Karpas-422 (cell line): ENCODE data around the gene GNG13. TPM values are rescaled to one million over a fixed set of nuclear protein-coding genes. Genes with fewer than 3 reads are reported as not detected.

Experiments used
- DNase-seq: peaks from one replicate; pipeline ENCODE4 v3.0.0-alpha.2; 2015
- H2AFZ ChIP-seq: fragments of 200-600 bp; sonication (generic); 2 replicates; pipeline ENCODE4 v1.6.1; 2014; ENCODE audit warnings: antibody characterized with exemption, low read length, mixed read lengths
- H3K27ac ChIP-seq: fragments of 200-600 bp; sonication (generic); 2 replicates; pipeline ENCODE4 v1.5.1; 2014; ENCODE audit warnings: mild to moderate bottlenecking, low read length, moderate library complexity
- H3K27me3 ChIP-seq: fragments of 200-600 bp; sonication (generic); 2 replicates; pipeline ENCODE4 v1.6.1; 2014; ENCODE audit warnings: low read length, mixed read lengths
- H3K36me3 ChIP-seq: fragments of 200-600 bp; sonication (generic); 2 replicates; pipeline ENCODE4 v1.6.1; 2014; ENCODE audit warnings: low read length, mixed read lengths; ENCODE audit not compliant: insufficient read depth
- H3K4me1 ChIP-seq: fragments of 200-600 bp; sonication (generic); 2 replicates; pipeline ENCODE4 v1.6.1; 2014; ENCODE audit warnings: mild to moderate bottlenecking, low read length, mixed read lengths
- H3K4me2 ChIP-seq: fragments of 200-600 bp; sonication (generic); 2 replicates; pipeline ENCODE4 v1.6.1; 2014; ENCODE audit warnings: low read length, low read depth, mild to moderate bottlenecking; ENCODE audit not compliant: poor library complexity, severe bottlenecking
- H3K4me3 ChIP-seq: fragments of 200-600 bp; sonication (generic); 2 replicates; pipeline ENCODE4 v1.5.1; 2014; ENCODE audit warnings: mild to moderate bottlenecking, antibody characterized with exemption, low read length, mixed read lengths
- H3K79me2 ChIP-seq: fragments of 200-600 bp; sonication (generic); 2 replicates; pipeline ENCODE4 v1.6.1; 2014; ENCODE audit warnings: mild to moderate bottlenecking, low read length, mixed read lengths
- H3K9ac ChIP-seq: fragments of 200-600 bp; sonication (generic); 2 replicates; pipeline ENCODE4 v1.6.0; 2014; ENCODE audit warnings: low read length
- H3K9me2 ChIP-seq: fragments of 200-600 bp; sonication (generic), shearing (Covaris generic); replicated peaks from 2 replicates; pipeline ENCODE4 v1.6.0; 2014; ENCODE audit warnings: mild to moderate bottlenecking, low read length, moderate library complexity; ENCODE audit not compliant: insufficient read depth
- H3K9me3 ChIP-seq: fragments of 300-700, 200-600 bp; sonication (generic); 2 replicates; pipeline ENCODE4 v1.6.1; 2014; ENCODE audit warnings: low read length, mixed read lengths
- H4K20me1 ChIP-seq: fragments of 200-600 bp; sonication (generic); 2 replicates; pipeline ENCODE4 v1.6.1; 2014; ENCODE audit warnings: mild to moderate bottlenecking, antibody characterized with exemption, low read length, low read depth; ENCODE audit not compliant: insufficient read depth
- total RNA-seq: library from RNA; depleted of rRNA; stranded (reverse); fragments of >200 nt; shearing (Covaris generic); gene quantifications from 2 replicates; pipeline ENCODE4 v1.2.3, GENCODE V29; 2014; ENCODE audit warnings: low replicate concordance

Gene GNG13
- total RNA-seq, 1 experiment from 2014 or later = not detected

- Histone ChIP-seq H3K27ac (no peak overlapping the region), H3K4me2 (no peak overlapping the region), H4K20me1 (peaks cover 28% of the 10 kb centered on the region), H3K9me2 (no peaks in the 10 kb centered on the region), H3K4me3 (no peak overlapping the region), H3K79me2 (no peaks in the 10 kb centered on the region), H3K36me3 (no peaks in the 10 kb centered on the region), H3K4me1 (peaks cover 59% of the 10 kb centered on the region), H3K9me3 (no peaks in the 10 kb centered on the region), H2AFZ (no peak overlapping the region), H3K27me3 (no peaks in the 10 kb centered on the region), H3K9ac (no peak overlapping the region; the same call in 1 of the 2 replicates)
- DNase-seq = no peak
Observed at GRCh38 chr16:802914-803753, 2.6 kb upstream of the GNG13 start.

- Histone ChIP-seq H3K4me3 (no peak overlapping the region), H3K4me1 (peaks cover 59% of the 10 kb centered on the region), H3K9me3 (no peaks in the 10 kb centered on the region), H3K9ac (no peak overlapping the region), H3K9me2 (no peaks in the 10 kb centered on the region), H3K27me3 (no peaks in the 10 kb centered on the region), H3K79me2 (no peaks in the 10 kb centered on the region), H4K20me1 (peaks cover 28% of the 10 kb centered on the region), H2AFZ (no peak overlapping the region), H3K36me3 (no peaks in the 10 kb centered on the region; the same call in 1 of the 2 replicates), H3K27ac (no peak overlapping the region), H3K4me2 (no peak overlapping the region)
- DNase-seq = no peak
Observed at GRCh38 chr16:802461-802860, 1.9 kb upstream of the GNG13 start.

GRCh38 chr16:801584-802363 lies 1.2 kb upstream of the GNG13 start:
- H2AFZ ChIP-seq = no peak overlapping the region
- no peaks in the 10 kb centered on the region for H3K9me3 ChIP-seq
- no peaks in the 10 kb centered on the region for H3K79me2 ChIP-seq
- no peaks in the 10 kb centered on the region for H3K9me2 ChIP-seq
- H3K9ac ChIP-seq = peak overlapping the region; percentile 51
- peak; percentile 61 for DNase-seq
- H4K20me1 ChIP-seq = peaks cover 29% of the 10 kb centered on the region
- peak overlapping the region; percentile 63 for H3K4me2 ChIP-seq
- peaks cover 59% of the 10 kb centered on the region for H3K4me1 ChIP-seq
- H3K27me3 ChIP-seq = no peaks in the 10 kb centered on the region
- peaks cover 1% of the 10 kb centered on the region; the same call in 1 of the 2 replicates for H3K36me3 ChIP-seq
- H3K4me3 ChIP-seq = peak overlapping the region; percentile 47; the same call in 1 of the 2 replicates
- no peak overlapping the region for H3K27ac ChIP-seq

DNA sequence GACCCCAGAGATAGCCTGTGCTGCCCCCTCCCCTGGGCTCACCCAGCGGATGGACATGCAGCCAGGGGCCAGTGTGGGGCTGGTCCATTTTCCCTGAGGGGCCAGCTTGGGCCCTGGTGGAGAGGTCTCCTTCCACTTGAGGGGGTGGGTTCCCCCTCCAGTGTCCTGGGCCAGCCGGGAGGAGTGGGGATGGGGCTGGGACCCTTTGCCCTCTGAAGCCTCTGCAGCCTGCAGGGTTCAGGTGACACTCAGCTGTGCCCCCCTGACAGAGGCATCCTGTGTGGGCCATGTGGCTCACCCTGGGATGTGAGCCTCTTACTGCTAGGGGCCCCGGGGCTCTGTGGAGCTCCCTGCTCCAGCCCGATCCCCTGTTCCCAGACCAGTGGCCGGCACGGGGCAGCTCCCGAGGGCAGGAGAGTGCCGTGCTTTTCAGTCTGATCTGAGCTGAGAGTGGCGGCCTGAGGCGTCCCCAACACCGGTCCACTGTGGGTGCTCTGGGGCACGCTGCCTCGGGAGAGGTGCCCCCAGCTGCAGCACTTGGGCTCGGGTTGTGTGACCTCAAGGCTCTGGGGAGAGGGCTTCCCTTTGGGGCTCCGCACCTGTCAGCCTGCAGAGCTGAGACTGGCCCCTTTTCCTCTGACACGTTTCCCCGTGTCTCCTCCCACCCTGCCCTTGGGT lies 439 bp upstream of the GNG13 start:
- Histone ChIP-seq H3K36me3 (peaks cover 8% of the 10 kb centered on the region; the same call in 1 of the 2 replicates), H3K4me3 (peak overlapping the region; percentile 47; the same call in 1 of the 2 replicates), H3K4me2 (peak overlapping the region; percentile 63), H3K4me1 (peaks cover 52% of the 10 kb centered on the region), H4K20me1 (peaks cover 32% of the 10 kb centered on the region), H2AFZ (no peak overlapping the region), H3K9me3 (no peaks in the 10 kb centered on the region), H3K9ac (peak overlapping the region; percentile 51), H3K79me2 (no peaks in the 10 kb centered on the region), H3K27ac (peak overlapping the region; percentile 52), H3K27me3 (no peaks in the 10 kb centered on the region), H3K9me2 (no peaks in the 10 kb centered on the region)
- peak; percentile 82 for DNase-seq

DNA sequence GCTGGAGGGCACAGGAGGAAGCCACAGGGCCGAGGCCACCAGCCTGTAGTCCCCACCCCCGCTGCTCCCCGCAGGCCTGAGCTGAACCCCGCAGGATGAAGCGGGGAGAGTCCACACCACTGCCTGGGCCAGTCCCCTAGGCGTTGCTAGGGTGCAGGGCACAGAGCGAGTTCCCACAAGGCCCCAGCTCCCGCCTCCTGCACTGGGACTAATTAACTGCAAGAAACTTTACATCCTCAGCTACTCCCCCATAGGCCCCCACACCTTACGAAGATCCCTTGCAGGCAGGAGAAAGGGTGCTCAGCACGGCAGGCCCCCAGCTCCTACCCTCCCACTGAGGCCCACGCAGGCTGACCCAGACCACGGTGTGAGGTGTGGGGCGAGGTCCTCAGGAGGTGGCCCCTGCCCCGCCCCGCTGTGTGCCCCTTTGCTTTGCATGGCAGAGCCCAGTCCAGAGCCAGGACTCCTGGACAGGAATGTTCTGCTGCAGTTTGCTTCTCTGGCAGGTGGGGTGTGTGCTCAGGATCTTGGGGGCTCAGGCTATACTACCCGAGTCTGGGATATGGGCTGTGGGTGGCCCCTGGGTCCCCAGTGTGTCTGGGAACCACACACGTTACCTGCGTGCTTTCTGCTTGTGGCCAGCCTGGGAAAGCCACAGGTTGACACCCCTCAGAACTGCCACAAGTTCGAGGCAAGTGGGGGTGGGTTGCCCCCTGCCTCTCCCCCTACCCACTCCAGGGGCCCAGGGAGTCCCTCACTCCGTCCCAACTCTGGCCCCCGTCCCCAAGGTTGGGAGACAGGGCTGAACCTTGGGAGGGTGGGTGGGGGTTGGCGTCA lies 1.2 kb downstream of the GNG13 start:
- no peaks in the 10 kb centered on the region for H3K79me2 ChIP-seq
- peak overlapping the region; percentile 40; the same call in 1 of the 2 replicates for H3K9ac ChIP-seq
- H3K4me1 ChIP-seq = peaks cover 51% of the 10 kb centered on the region
- H3K27me3 ChIP-seq = no peaks in the 10 kb centered on the region
- H3K4me3 ChIP-seq = no peak overlapping the region; the same call in 1 of the 2 replicates
- peaks cover 32% of the 10 kb centered on the region for H4K20me1 ChIP-seq
- DNase-seq = peak; percentile 68
- 0 out of 2 replicates have a peak overlapping the region, but pooled peaks have one; percentile 24 for H3K27ac ChIP-seq
- H3K9me2 ChIP-seq = no peaks in the 10 kb centered on the region
- H2AFZ ChIP-seq = no peak overlapping the region
- H3K4me2 ChIP-seq = peak overlapping the region; percentile 41
- no peaks in the 10 kb centered on the region for H3K9me3 ChIP-seq
- H3K36me3 ChIP-seq = peaks cover 8% of the 10 kb centered on the region; the same call in 1 of the 2 replicates

DNA sequence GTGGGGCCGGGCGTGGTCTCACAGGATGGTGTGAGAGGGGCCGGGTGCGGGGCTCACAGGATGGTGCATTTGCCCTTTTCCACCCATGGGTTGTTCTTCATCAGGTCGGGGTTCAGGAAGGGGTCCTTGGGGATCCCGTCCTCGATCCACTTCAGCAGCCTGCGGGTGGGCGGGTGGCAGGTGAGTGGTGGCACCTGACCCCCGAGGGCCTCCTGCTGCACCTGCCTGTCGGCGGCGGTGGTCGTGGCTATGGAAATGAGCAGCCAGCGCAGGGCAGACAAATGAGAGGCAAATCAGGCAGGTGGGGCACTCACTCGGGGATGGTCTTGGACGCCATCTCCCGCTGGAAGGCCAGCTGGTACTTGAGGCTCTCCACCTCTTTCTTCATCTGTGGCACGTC lies 1.9 kb downstream of the GNG13 start:
- Histone ChIP-seq H3K36me3 (peaks cover 8% of the 10 kb centered on the region; the same call in 1 of the 2 replicates), H3K4me2 (peak overlapping the region; percentile 41), H2AFZ (no peak overlapping the region), H3K9me2 (no peaks in the 10 kb centered on the region), H3K4me3 (no peak overlapping the region; the same call in 1 of the 2 replicates), H3K27ac (0 out of 2 replicates have a peak overlapping the region, but pooled peaks have one; percentile 24), H4K20me1 (peaks cover 32% of the 10 kb centered on the region), H3K79me2 (no peaks in the 10 kb centered on the region), H3K9me3 (no peaks in the 10 kb centered on the region), H3K27me3 (no peaks in the 10 kb centered on the region), H3K9ac (peak overlapping the region; percentile 40; the same call in 1 of the 2 replicates), H3K4me1 (peaks cover 51% of the 10 kb centered on the region)
- DNase-seq = no peak

GRCh38 chr16:797686-798085 lies 2.8 kb downstream of the GNG13 start:
- Histone ChIP-seq H2AFZ (no peak overlapping the region), H3K79me2 (no peaks in the 10 kb centered on the region), H3K9me3 (no peaks in the 10 kb centered on the region), H4K20me1 (peaks cover 32% of the 10 kb centered on the region), H3K4me1 (peaks cover 44% of the 10 kb centered on the region), H3K36me3 (peaks cover 8% of the 10 kb centered on the region; the same call in 1 of the 2 replicates), H3K9ac (no peak overlapping the region), H3K27me3 (no peaks in the 10 kb centered on the region), H3K4me3 (no peak overlapping the region), H3K27ac (no peak overlapping the region), H3K9me2 (no peaks in the 10 kb centered on the region), H3K4me2 (no peak overlapping the region)
- DNase-seq = no peak
